GM18505 (cell line): Measurements from ENCODE around the gene E2F2.

Experiments
- ATAC-seq: cut with Tn5 transposase; IDR thresholded peaks from one replicate; pipeline ENCODE4 v1.9.1; 2021; ENCODE audit not compliant: unreplicated experiment
- POLR2A ChIP-seq: IDR thresholded peaks from 4 replicates; pipeline ENCODE4 v1.6.1; 2011; ENCODE audit warnings: borderline replicate concordance; ENCODE audit not compliant: insufficient read depth, insufficient read length; ENCODE audit errors: extremely low read depth

Gene E2F2

GRCh38 chr1:23558140-23558871 is 27.3 kb upstream of the E2F2 start:
- peak; percentile 43 for TF ChIP-seq POLR2A
- no peak for ATAC-seq

- TF ChIP-seq POLR2A, result no peak
- ATAC-seq, result no peak
Observed at GRCh38 chr1:23557471-23558124, 26.6 kb upstream of the E2F2 start.

GRCh38 chr1:23556635-23557470 is 25.8 kb upstream of the E2F2 start:
- no peak for ATAC-seq
- peak; percentile 52 for TF ChIP-seq POLR2A

GRCh38 chr1:23555986-23556634 is 25.1 kb upstream of the E2F2 start:
- ATAC-seq, result no peak
- TF ChIP-seq POLR2A, result no peak

- no peak for ATAC-seq
- no peak for TF ChIP-seq POLR2A
Observed at GRCh38 chr1:23555270-23555985, 24.4 kb upstream of the E2F2 start.

- ATAC-seq, result peak; percentile 48
- peak; percentile 89 for TF ChIP-seq POLR2A
Observed at GRCh38 chr1:23554481-23555269, 23.6 kb upstream of the E2F2 start.

- ATAC-seq, result no peak
- no peak for TF ChIP-seq POLR2A
Observed at GRCh38 chr1:23554127-23554480, 23.1 kb upstream of the E2F2 start.

GRCh38 chr1:23553231-23554126 is 22.4 kb upstream of the E2F2 start:
- ATAC-seq, result no peak

GRCh38 chr1:23551849-23552248 is 20.8 kb upstream of the E2F2 start:
- TF ChIP-seq POLR2A, result no peak
- ATAC-seq, result no peak

More at GRCh38 chr1:23553231-23554126, 22.4 kb upstream of the E2F2 start:
- no peak for TF ChIP-seq POLR2A

GRCh38 chr1:23548704-23549143 is 17.7 kb upstream of the E2F2 start:
- no peak for ATAC-seq
- TF ChIP-seq POLR2A, result no peak
